T-helper 9 cell (primary cell): ENCODE measurements around the gene SPEM2.
"Not testable (repeated sequence)": the region's sequence is repeated elsewhere in the genome, so short reads cannot be mapped to it uniquely, and the experiment has no call there.

Source experiments
- DNase-seq: peaks from one replicate; pipeline ENCODE4 v3.0.0-alpha.2; 2020

SPEM2 gene

GRCh38 chr17:7443499-7444485 lies 18.4 kb downstream of the SPEM2 start:
- no peak for DNase-seq

GRCh38 chr17:7444682-7445618 lies 19.5 kb downstream of the SPEM2 start, which contains the start of gene CHRNB1:
Gene CHRNB1 (plus strand): TSS chr17:7445061. CDS start chr17:7445128, 67 bp downstream.
- DNase-seq, result no peak

DNA sequence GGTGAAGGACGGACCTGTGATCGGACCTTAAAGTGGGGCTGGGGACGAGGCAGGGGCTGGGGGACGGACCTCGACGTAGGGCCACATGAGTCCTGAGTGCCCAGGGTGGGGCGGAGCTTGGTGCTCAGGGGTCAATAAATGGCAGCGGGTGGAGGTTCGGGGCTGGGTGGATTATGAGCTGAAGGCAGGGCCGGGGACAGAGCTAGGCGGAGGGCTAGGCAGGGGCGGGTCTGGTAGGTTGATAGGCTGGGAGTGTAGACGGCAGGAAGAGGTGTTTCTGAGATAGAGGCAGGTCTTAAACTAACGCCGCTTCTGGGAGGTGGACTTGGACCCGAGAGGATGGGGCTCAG lies 20.2 kb downstream of the SPEM2 start:
- peak; percentile 25 for DNase-seq

- DNase-seq, result no peak
Observed at GRCh38 chr17:7448461-7448860, 23.0 kb downstream of the SPEM2 start.

- no peak for DNase-seq
Observed at GRCh38 chr17:7459961-7460545, 34.6 kb downstream of the SPEM2 start.

DNA sequence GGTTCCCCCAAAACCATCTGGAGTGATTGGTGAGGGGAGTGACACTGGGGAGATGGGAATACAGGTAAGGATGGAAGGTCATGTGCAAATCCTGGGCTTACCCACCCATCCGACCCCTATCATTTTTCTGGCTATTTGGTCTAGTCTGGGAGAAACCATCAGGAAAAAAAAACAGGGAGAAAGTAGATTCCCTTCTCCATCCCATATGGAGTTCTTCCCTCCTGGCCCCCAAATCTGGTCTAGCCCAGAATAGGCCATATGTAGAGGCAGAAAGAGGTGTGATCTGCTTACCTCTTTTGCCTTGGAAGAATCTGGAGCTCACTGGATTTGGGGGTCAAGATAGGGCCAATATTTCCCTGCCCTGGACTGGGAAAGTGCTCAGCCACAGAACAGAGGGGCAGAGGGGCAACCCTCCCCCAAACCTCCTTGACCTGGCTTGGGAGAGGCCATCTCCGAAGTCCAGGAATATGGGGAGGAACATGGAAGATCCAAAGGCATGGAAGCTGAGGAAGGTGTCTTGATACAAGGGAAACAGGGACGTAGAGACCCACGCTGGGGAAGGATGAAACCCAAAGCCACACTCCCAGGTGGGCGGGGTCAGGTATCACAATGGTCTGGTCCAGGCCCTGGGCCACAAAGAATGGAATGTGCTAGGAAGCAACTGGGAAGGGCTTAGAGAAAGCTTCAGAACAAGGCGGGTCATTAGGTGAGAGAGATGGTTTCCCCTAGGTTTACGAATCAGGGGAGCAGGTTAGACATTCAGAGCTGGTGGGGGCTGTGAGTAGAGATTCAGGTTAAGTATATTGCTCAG lies 35.6 kb downstream of the SPEM2 start:
- DNase-seq, result no peak

GRCh38 chr17:7462474-7463371 lies 37.3 kb downstream of the SPEM2 start:
- DNase-seq, result no peak

DNA sequence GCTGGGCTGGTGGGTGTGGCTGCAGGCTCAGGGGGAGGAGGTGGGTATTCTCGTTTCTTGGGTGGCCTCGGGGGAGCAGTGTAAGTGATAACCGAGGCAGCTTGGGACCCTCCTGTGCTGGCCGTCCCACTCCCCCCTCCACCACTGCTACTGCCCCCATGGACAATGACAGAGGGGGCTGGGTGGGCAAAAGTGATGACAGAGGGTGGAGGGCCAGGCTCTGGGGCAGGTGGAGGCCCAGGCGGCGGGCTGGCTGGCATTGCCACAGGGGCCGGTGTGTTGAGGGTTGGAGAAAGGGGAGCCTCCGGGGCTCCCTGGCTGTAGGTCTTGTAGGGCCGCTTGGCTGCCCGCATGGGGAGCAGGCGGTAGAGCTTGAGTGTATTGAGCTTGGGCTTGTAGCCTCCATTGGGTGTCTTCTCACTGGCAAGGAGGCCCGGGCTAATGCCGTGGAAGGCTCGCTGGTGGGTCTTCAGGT lies 38.0 kb downstream of the SPEM2 start:
- DNase-seq, result no peak

GRCh38 chr17:7464081-7464480 lies 38.7 kb downstream of the SPEM2 start:
- DNase-seq, result no peak

DNA sequence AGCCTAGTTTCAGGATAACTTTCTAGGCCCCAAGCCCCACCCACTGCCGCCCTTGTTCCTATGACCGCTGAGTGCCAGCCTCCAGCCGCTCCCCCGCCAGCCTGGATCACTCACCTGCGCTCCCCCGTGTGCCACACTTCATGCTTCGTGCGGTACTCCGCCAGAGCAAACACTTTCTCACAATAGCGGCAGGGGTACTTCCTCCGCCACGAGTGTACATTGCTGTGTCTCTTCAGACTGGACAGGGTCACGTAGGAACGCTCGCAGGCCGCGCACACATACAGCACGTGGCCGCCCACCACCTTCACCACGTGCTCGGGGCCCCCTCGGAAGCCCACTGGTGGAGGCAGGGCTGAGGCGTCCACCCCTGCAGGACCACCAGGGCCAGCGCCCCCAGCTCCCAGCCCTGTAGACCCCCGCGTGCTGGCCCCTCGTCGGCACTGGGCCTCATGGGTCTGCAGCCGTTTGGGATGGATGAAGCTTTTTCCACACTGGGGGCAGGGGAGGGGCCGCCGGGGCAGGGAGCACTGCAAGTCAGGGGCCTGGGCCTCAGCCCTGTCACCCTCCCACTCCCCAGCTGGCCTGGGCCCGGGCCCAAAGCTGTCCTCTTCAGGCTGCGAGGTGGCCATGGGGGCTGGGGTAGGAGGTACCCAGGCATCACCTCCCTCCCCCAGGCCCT lies 40.3 kb downstream of the SPEM2 start:
- DNase-seq, result no peak

- DNase-seq, result no peak
Observed at GRCh38 chr17:7466318-7466638, 40.9 kb downstream of the SPEM2 start.

- no peak for DNase-seq
Observed at GRCh38 chr17:7466639-7467341, 41.4 kb downstream of the SPEM2 start.

DNA sequence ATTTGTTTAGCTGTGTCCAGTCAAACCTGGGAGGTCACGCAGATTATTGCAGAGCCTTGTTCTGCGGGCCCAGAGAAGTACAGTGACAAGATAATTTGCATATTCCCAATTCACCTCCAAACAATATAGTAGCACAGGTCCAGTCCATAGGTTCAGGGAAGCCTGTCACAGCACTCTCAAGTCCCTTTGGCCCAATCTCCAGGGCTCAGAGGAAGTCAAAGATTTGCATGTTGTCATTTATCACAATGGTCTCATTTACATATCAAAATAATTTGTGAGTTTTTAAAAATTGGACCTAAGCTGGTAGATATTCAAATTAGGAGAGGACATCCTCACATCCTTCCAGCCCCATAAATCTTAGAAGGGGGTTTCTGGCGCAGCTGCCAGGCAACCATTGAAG lies 42.1 kb downstream of the SPEM2 start:
- DNase-seq, result no peak

DNA sequence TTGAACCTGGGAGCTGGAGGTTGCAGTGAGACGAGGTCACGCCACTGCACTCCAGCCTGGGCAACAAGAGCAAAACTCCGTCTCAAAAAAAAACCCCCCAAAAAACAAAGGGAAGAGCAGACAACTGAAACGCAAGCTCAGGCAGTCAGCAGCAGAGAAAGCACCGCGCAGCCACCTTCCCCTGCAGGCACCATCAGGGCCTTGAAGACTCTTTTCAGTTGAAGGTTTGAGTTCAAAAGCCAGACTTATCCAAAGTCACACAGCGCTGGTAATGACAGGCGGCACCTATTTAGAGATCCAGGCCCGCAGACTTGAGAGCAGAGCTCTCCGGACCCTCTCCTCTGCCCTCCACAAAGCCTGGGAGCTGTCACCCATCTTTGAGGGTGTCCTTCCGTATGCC lies 42.9 kb downstream of the SPEM2 start:
- DNase-seq, result no peak

DNA sequence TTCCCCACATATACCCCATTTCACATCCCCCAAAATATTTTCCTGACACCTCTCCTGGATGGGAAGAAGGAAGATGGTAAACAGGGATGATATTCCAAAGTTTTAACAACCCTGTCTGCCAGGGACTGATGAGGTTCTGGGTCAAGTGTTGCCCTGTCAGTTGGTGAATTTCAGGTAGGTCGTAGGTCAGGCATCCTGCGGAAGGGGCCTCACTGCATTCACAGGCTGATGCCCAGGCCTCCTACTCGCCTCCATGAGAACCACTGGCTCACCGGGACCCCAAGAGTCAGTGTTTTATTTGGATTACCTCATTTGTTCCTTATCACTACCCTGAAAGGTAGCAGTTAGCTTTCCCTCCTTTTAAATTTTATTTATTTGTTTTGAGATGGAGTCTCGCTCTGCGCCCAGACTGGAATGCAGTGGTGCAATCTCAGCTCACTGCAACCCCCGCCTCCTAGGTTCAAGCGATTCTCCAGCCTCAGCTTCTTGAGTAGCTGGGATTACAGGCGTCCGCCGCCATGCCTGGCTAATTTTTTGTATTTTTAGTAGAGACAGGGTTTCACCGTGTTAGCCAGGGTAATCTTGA lies 43.5 kb downstream of the SPEM2 start:
- DNase-seq, result no peak

- DNase-seq, result not testable (repeated sequence)
Observed at GRCh38 chr17:7469843-7470242, 44.4 kb downstream of the SPEM2 start.

DNA sequence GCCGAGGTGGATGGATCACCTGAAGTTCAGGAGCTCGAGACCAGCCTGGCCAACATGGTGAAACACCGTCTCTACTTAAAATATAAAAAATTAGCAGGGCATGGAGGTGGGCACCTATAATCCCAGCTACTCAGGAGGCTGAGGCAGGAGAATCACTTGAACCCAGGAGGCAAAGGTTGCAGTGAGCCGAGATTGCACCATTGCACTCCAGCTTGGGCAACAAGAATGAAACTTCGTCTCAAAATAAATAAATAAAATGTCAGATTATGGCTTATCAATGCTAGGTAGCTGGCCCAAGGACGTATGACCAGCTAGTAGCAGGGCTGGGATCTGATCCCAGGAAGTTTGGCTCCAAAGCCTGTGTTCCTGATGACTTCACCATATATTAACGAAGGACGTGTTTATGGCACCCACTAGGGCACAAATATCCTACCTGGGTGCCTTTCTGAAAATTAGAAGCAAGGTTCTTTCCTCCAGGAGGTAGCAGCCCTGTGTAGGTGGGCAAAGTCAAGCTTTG lies 45.1 kb downstream of the SPEM2 start:
- not testable (repeated sequence) for DNase-seq

DNA sequence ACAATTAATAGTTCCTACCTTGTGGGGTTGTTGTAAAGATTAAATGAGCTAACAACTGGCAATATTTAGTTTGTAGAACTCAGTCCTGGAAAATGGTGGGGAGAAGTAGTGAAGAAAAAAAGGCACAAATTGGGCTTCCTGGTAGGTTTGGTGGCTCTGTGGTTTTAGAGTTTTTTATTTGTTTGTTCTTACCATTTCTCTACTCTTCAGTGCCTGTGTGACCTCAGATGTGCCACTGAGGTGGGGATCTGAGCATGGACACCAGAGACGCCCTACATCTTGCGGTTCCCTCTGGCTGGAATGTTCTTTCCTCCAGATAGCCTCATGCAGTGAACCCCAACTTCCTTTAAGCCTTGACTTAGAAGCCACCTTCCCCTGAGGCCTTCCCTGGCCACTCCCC lies 46.3 kb downstream of the SPEM2 start:
- no peak for DNase-seq

DNA sequence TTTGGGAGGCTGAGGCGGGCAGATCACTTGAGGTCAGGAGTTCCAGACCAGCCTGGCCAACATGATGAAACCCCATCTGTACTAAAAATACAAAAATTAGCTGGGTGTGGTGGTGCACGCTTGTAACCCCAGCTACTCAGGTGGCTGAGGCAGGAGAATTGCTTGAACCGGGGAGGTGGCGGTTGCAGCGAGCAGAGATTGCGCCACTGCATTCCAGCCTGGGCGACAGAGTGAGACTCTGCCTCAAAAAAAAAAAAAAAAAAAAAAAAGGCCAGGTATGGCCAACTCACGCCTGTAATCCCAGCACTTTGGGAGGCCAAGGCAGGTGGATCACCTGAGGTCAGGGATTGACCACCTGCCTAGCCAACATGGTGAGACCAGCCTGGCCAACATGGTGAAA lies 49.4 kb downstream of the SPEM2 start:
- DNase-seq, result not testable (repeated sequence)
